Measurements from ENCODE around the gene C13orf46.
"Not testable (repeated sequence)": the region's sequence is repeated elsewhere in the genome, so short reads cannot be mapped to it uniquely, and the experiment has no call there.

The C13orf46 gene

DNA sequence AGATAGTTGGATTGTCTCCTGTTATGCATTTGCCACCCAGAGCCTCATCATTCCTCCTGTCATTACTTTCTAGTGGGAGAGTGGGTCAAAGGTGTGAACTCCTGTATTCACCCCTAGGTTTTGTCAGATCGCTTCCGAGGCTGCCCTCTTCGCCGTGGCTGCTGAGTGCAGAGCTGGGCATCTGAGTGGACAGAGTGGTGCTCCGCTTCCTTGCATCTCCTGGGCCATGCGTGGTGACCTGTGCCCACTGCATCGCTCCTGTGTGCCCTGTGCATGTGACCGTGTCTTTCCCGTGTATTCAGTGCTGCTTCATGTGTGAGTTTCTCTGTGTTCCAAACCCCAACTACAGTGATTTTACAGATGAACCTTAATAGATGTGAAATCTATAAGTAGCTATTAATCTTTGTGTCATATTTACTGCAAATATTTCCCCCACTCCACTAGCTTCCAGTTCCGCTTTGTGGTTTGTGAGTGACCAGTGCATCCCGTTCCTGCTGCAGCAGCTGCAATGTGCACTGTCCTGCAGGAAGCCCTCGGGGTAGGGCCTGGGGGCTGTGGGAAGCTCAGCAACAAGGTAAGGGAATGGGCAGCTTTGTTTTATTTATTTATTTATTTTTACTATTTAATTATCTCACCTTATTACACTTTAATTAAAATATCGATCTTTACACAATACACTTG, 53.1 kb downstream of the C13orf46 start:
- DNase-seq, result no peak

DNA sequence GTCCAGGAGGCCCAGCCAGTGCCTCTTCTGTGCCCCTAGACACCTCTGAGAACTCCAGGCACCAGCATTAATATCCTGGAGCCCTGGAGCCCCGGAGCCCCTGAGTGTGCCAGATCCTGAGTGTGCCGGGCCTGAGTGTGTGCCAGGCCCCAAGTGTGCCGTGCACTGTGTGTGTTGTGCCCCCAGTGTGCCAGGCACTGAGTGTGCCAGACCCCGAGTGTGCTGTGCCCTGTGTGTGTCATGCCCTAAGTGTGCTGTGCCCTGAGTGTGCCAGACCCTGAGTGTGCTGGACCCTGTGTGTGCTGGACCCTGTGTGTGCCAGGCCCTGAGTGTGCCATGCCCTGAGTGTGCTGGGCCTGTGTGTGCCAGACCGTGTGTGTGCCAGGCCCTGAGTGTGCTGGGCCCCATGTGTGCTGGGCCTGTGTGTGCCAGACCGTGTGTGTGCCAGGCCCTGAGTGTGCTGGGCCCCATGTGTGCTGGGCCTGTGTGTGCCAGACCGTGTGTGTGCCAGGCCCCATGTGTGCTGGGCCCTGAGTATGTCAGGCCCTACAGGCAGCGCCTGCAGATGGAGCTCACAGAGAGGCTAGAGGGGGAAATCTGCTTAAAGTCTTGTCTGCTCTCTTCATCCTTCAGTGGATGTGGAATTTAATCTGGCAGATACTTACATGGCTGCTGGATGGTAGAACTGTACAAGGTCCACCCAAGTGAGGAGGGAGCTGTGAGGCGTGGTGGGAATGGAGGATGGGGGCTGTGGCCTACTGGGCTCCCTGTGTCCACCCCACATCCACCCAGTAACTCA, 53.9 kb downstream of the C13orf46 start:
- no peak for DNase-seq

DNA sequence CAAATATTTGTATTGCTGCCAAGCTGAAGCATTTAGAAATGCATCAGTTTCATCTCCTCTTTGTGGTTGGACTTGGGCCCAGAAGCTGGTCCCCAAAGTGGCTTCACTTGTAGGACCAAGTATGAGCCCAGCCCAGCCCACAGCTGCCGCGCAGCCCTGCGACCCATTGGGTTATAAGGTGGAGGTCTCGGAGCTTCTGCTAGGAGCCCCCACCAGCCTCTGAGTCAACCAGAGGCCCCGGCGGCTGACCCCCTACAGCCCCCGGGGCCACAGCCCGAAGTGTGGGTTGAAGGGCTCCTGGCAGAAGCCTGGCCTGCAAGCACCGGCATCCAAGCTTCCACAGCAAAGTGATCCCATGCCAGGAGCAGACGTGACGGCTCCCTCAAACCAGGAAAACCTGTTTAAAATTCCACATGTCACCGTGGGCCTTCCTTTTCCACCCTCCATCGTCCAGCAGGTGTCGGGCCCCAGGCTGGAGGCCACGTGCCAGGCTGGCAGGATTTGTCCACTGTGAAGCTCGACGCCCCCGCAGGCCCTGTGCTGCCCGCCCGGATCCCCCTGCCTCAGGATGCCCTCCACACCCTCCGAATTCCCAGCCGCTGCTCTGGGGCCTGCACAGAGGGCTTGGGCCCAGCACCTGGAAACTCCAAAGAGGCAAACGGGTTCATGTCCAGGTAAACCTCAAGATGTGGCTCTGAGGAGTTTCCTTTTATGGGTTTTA, 54.7 kb downstream of the C13orf46 start:
- no peak for DNase-seq

DNA sequence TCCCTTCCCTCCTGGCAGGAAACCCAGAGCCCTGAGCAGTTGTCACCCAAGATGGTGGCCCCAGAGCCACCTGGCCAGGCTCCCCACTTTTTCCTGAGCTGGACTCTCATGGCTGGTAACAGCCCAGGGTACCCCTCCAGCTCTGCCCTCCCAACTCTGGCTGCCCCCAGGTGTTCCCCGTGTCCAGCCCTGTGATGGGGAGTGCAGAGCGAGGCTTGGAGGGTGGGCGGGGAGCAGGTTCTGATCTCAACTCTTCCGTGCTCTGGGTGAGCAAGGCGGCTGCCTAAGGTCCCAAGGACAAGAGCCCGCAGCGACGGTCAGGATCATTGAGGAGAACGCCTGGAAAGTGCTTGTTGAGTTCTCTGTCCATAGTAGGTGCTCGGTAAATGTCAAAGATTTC, 55.3 kb downstream of the C13orf46 start:
- DNase-seq, result no peak

DNA sequence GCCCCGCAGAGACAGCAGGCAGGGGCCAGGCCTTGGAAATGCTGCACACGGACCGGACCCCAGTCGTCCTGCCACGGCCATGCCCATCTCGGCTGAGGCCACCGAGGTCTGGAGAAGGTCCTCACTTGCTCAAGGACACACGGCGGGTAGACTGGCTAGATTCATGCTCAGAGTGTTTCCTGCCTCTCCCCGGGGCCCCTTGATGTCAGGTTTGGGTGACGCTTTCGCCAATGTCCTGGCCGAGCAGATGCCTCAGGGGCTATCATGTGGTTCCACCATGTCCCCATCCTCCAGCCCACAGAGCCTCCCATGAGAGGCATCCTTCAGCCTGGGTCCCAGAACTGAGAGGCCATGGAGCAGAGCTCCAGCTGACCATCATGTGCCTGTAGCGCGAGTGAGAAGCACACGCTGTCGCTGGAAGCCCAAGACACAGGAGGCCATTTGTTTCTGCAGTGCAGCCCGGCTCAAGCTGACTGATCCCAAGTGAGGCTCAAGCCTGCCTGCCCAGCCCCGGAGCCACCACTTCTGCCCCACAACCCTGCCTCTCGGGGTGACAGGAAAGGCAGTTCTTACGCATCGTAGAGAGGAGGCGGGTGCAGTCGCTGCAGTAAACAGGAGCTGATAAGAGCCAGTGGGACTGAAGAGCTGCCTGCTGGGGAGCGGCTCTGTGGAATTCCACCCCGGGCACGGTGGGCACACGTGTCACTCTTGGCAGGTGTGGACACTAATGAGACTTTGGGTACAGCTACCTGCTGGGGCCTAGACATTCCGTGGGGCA, 56.1 kb downstream of the C13orf46 start:
- no peak for DNase-seq

DNA sequence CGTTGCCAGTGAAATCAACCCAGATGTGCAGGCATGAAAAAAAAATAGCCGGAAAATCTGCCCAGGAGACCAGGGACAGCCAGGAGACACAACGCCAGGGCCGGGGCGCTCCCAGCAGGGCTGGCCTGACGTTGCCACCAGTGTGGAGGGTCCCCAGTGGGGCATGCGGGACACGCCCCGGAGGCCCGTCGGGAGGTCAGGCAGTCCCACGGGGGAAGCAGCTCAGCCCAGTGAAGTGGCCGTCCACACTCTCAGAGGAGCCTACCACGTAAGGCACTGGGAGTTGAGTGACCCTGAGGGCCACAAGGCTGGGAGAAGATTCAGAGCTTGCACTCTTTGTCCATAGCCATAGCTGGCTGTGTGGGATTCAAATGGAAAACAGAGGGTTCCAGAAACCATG, 56.8 kb downstream of the C13orf46 start:
- DNase-seq, result no peak

DNA sequence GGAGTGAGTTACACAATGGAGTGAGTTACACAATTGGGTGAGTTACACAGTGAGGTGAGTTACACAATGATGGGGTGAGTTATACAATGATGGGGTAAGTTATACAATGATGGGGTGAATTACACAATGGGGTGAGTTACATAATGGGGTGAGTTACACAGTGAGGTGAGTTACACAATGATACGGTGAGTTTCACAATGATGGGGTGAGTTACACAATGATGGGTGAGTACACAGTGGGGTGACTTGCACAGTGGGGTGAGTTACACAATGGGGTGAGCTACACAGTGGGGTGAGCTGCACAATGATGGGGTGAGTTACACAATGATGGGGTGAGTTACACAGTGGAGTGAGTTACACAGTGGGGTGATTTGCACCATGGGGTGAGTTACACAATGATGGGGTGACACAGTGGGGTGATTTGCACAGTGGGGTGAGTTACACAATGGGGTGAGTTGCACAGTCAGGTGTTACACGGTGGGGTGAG, 57.5 kb downstream of the C13orf46 start:
- no peak for DNase-seq

DNA sequence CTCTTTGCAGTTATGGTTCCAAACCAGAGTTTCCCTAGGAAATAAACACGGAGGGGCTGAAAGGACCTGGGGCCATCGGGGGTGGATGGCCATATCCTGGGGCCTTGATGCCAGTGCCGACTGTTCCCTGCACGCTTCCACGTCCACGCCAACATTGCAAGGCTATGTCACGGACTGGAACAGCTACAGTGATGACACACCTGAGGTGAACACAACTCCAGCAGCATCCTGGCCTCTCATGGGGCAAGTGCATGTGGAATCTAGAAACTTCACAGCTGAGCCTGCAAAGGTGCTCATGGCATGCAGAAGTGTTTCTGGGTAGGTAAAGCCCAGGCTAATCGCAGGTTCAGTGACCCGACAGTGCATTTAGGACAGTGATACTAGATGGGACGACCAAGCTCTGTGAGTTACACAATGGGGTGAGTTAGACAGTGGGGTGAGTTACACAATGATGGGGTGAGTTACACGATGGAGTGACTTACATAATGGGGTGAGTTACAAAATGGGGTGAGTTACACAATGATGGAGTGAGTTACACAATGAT, 58.0 kb downstream of the C13orf46 start:
- DNase-seq, result no peak

DNA sequence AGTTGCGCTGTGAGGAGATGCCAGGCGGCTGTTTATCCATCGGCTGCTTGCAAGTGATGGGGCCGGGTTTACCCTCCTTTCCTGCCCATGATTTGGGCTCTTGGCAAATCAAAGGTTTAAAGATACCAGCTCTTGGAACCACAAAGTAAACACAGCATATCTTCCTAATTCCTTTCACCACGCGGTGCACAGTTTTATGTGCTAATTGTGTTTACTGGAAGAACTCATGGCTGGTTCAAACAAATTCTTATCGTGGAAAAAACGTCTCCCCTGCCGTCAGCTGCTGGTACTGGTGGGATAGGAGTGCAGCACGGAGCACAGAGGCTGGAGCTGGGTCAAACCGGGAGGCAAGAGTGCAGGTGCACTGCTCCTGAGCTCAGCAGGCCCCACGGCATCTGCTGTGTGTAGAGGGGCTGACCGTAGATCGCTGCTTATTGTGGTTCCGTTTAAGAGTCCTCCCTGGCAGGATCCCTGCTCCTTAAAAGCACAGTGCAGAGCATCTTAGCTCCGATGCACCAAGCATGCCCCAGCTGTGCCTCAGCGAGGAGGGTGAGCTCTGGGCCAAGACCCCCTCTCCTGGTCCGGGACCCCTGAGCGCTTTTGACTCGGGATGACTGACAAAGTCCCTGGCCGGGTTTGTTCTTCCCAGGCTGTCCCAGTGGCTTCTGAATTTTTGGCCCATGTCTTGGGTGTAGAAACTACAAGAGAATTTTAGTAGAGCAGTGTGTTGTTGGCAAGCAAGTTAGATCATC, 58.7 kb downstream of the C13orf46 start:
- DNase-seq, result peak in 1 of 2 experiments; percentile 5

DNA sequence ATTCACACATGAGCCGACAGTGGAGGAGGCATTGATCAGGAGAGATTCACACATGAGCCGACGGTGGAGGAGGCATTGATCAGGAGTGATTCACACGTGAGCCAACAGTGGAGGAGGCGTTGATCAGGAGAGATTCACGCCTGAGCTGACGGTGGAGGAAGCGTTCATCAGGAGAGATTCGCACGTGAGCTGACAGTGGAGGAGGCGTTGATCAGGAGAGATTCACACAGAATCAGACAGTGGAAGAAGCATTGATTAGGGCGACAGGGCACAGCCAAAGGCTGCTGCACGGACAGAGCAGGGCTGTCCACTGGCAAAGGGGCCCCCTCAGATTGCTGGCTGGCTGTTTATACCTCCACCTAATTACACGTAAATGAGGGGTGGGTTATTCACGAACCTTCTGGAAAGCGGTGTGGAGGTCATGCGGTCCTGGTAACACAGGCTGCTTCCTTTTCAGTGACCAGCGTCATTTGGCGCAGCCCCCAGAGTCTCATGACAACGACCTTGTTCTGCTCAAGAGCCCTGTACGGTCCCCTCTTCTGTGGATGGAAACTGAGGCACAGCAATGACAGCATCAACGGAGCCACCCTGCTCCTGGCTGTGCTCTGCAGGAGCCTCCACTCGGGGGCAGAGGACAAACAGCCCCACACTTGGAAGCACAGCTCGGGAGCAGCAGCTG, 59.4 kb downstream of the C13orf46 start:
- no peak for DNase-seq

DNA sequence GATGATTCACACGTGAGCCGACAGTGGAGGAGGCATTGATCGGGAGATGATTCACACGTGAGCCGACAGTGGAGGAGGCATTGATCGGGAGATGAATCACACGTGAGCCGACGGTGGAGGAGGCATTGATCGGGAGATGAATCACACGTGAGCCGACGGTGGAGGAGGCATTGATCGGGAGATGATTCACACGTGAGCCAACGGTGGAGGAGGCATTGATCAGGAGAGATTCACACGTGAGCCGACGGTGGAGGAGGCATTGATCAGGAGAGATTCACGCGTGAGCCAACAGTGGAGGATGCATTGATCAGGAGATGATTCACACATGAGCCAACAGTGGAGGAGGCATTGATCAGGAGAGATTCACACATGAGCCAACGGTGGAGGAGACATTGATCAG, 60.0 kb downstream of the C13orf46 start:
- DNase-seq, result not testable (repeated sequence)

DNA sequence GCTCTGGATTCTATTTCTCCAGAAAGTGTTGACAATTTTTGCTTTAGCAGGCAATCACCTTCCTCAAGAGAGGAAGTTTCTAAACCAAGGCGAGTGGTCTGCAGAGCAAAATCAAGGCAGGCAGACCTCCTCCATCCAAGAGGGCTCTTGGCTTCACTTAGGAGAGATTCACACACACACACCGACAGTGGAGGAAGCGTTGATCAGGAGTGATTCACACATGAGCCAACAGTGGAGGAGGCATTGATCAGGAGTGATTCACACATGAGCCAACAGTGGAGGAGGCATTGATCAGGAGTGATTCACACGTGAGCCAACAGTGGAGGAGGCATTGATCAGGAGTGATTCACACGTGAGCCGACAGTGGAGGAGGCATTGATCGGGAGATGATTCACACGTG, 60.5 kb downstream of the C13orf46 start:
- DNase-seq, result not testable (repeated sequence)

DNA sequence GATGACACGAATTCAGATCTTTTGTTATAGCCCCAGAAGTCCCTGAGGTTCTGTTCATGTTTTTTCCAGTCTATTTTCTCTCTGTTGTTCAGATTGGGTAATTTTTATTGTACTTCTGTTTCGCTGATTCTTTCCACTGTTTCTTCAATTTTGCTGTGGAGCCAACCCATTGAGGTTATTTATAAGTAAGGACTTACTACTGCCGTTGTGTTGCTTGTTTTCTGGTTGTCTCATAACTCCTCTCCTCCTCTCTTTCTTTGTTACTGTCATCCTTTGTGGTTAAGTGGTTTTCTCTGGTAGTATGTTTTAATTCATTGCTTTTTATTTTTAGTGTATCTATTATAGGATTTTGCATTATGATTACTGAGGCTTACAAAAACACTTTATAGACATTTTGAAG, 61.3 kb downstream of the C13orf46 start:
- DNase-seq, result no peak

DNA sequence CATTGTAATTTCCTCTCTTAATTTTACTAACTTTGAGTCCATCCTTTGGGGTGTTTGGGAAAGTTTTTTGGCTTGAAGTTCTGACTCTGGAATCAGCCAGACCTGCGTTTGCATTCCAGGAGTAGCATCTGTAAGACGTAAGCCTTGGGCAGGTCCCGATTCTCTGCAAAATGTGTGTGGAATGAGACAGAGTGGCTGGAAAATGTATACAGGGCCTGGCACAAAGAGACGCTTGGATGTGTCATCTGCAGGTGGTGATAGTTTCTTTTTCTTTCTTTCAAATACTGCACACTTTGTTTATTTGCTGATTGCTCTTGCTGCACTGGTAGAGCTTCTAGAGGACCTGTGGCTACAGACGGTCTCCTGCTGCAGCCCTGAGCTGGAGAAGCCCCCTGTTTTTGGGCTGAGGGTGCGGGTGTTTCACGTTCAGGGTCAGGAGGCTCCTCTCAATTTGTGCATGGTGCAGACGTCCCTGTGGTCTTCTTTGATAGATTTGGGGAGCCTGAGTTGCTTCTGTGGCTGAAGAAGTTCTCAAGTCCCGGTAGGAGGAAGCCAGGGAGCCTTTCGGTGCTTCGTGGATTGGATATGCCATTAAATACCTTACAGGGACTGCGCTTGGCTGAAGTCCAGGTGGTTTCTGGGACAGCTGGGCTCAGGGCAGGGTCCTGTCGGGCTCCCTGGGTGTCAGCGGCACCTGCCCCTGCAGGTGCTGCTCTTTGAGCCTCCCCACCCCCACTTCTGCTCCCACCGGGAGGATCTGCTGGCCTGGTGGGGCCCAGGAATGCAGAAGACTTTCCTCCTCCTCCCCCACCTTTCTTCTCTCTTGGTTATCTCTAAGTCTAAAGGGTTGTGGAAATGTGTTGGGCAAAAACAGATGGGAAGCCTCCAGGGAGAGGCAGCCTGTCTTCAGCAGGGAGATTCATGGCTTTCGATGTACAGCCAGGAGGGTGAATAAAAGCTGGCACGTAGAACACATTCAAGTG, 66.0 kb downstream of the C13orf46 start:
- DNase-seq, result peak; percentile 10 to 67

DNA sequence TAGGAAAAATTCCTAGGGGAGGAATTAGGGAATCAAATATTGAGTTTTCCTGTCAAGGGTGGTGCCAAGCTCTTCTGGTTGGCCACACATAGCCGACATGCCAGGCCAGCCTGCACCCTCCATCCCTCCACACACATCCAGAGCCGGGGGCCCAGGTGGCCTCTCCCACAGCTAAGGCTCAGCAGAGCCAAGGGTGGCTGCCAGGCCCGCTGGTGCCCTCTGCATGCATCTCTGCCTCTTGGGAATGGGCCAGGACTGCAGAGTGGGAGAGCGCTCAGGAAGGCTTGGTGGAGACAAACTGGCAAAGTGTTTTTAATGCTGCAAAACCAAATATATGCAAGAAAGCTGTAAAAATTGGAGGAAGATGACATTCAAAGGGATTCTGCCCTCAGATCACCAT, 67.3 kb downstream of the C13orf46 start:
- DNase-seq, result peak; percentile 2 to 53

DNA sequence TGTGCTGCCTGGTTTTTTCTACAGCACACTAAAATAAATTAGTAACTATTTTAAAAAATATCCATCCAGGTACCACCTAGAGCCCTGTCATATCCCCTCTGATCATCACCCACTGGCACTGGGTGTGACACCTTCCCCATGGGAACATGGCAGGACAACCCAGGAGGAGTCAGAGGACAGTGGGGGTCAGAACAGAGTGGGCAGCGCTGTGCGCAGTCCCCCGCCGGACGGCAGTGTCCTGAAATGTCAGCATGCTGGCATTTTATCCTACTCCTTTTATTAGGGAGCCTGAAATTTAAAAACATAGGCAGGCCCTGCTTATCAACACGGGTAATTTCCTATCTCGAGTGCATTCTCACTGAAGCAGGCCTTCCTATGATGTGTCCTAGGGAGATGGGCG, 67.9 kb downstream of the C13orf46 start:
- DNase-seq, result no peak

DNA sequence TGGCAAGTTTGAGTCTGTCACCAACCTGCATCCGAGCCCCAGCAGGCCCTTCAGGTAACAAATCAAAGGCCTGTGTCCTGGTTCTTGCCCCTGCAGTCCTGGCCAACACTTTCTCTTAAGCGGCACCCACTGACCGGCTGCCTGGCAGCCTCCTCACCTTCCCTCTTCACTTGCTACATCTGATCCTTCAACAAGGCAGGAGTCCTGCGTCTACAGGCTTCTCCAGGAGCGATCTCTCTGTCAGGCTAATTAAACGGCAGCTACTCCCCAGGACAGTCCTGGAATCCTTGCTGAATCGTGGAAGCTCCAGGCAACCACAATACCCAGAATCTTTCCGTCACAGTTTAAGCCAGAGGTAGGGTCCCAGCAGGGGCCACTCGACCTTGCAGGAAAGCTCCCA, 68.9 kb downstream of the C13orf46 start:
- DNase-seq, result no peak

DNA sequence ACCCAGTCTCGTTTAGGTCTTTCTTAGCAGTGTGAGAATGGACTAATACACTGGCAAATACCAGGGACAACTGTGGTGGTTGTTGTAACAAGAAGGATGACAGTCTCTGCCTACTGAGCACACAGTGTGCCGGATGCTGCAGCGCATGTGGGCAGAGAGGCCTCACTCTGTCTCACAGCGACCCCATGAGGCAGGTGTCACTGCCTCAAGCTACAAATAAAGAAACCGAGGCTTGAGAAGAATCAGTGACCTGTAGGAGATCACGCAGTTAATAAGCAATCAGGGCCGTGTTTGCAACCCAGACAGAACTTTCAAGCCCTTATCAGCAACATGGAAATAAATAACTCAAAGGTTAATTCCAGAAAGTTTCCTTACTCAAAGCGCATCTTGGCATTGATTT, 69.5 kb downstream of the C13orf46 start:
- DNase-seq, result no peak

DNA sequence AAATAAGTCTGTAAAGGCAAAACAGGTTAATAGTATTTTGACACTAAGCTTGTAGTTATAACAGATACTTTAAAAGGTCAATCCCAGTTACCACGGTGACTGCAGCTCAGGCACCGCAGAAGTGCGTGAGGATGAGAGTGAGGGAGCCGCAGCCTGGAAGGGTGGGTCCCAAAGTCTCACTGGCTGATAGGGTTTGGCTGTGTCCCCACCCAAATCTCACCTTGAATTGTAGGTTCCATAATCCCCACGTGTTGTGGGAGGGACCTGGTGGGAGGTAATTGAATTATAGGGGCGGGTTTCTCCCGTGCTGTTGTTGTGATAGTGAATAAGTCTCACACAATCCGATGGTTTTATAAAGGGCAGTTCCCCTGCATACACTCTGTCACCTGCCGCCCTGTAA, 70.0 kb downstream of the C13orf46 start:
- no peak for DNase-seq

All from NCI-H2081 (cell line).